Transverse colon (tissue), 4 donors: ENCODE measurements around the gene RBFOX2. TPM values are rescaled to one million over a fixed set of nuclear protein-coding genes. Genes with fewer than 3 reads are reported as not detected.
A peak's percentile ranks its signal among the peaks of the same experiment; 100 is the strongest.

Experiments used
- DNase-seq: peaks from one replicate; pipeline ENCODE4 v3.0.0-alpha.2; 2019
- H3K27ac ChIP-seq, 4 donors: fragments of 200-600 bp; sonication (generic); 2 replicates each; pipeline ENCODE4 v1.5.1; 2016 to 2018; ENCODE audit warnings: inconsistent platforms in 4 of 4
- H3K27me3 ChIP-seq: fragments of 200-600 bp; sonication (generic); 2 replicates; pipeline ENCODE4 v1.5.1; 2017; ENCODE audit warnings: inconsistent platforms
- H3K36me3 ChIP-seq, 4 donors: fragments of 200-600 bp; sonication (generic); 2 replicates each; pipeline ENCODE4 v1.5.1; 2017 to 2019; ENCODE audit warnings: inconsistent platforms in 4 of 4
- H3K4me1 ChIP-seq, 4 donors: fragments of 200-600 bp; sonication (generic); 2 replicates each; pipeline ENCODE4 v1.5.1; 2017 to 2020; ENCODE audit warnings: inconsistent platforms in 4 of 4
- H3K4me3 ChIP-seq, 4 donors: fragments of 200-600 bp; sonication (generic); 1 replicate in 1 of 4; 2 replicates in 3 of 4; pipeline versions ENCODE4 v1.5.1 to v1.6.1; 2017 to 2019; ENCODE audit warnings: inconsistent platforms in 4 of 4
- H3K9me3 ChIP-seq, 2 donors: fragments of 200-600 bp; sonication (generic); 2 replicates each; pipeline ENCODE4 v1.5.1; 2017 to 2019; ENCODE audit warnings: inconsistent platforms in 2 of 2
- EP300 ChIP-seq: sonication (generic); formaldehyde crosslinking; IDR thresholded peaks from one replicate; pipeline ENCODE4 v1.6.1; 2017; ENCODE audit warnings: antibody characterized with exemption, low read depth
- POLR2A ChIP-seq: fragments of 450-650 bp; IDR thresholded peaks from one replicate; pipeline ENCODE4 v1.6.1; 2016; ENCODE audit warnings: antibody characterized with exemption, mild to moderate bottlenecking, moderate library complexity
- POLR2AphosphoS5 ChIP-seq, 3 donors: sonication (generic); formaldehyde crosslinking; IDR thresholded peaks; one replicate each; pipeline ENCODE4 v1.6.1; 2016; ENCODE audit warnings: antibody characterized with exemption in 3 of 3
- WGBS, 2 donors: methylation state at CpG; one replicate each; pipeline ENCODE4 v1.1.5; 2018; ENCODE audit warnings: low coverage in 1 of 2; 5-methylcytosine and 5-hydroxymethylcytosine counted together
- in situ Hi-C, 4 donors: fragments of 200-750 bp; cut with MboI; loops; one replicate each; pipeline versions ENCODE4 v1.15.0 to v1.15.1; 2017; ENCODE audit warnings: low sequenced_read_pairs in 3 of 4, low pct_ligation_motif_present in 1 of 4, low pct_unique_long_range_greater_than_20kb in 1 of 4
- intact Hi-C: fragments of 100-400 bp; cut with DNase I; formaldehyde crosslinking; loops from one replicate; pipeline ENCODE4 v1.15.1; 2023; ENCODE audit warnings: low total_unique reads
- total RNA-seq, 4 donors: library from RNA; depleted of rRNA; stranded (reverse); fragments of >200 nt; gene quantifications; one replicate each; pipeline ENCODE4 v1.1.0, GENCODE V29; 2016
- TF ChIP-seq, protein P1 (sequence below), 5 experiments: fragments of 200-600 bp in 3 of 5; fragments of 450-650 bp in 2 of 5; sonication (generic) in 3 of 5; IDR thresholded peaks; 1 replicate in 2 of 5; 2 replicates in 3 of 5; pipeline ENCODE4 v1.5.1; 2016 to 2017; ENCODE audit warnings: antibody characterized with exemption in 5 of 5, inconsistent platforms in 3 of 5, mild to moderate bottlenecking in 2 of 5, moderate library complexity in 1 of 5

Gene RBFOX2
- total RNA-seq, 4 donors from 2014 or later, result 27.3 to 61.1 (median 43.1) TPM

DNA sequence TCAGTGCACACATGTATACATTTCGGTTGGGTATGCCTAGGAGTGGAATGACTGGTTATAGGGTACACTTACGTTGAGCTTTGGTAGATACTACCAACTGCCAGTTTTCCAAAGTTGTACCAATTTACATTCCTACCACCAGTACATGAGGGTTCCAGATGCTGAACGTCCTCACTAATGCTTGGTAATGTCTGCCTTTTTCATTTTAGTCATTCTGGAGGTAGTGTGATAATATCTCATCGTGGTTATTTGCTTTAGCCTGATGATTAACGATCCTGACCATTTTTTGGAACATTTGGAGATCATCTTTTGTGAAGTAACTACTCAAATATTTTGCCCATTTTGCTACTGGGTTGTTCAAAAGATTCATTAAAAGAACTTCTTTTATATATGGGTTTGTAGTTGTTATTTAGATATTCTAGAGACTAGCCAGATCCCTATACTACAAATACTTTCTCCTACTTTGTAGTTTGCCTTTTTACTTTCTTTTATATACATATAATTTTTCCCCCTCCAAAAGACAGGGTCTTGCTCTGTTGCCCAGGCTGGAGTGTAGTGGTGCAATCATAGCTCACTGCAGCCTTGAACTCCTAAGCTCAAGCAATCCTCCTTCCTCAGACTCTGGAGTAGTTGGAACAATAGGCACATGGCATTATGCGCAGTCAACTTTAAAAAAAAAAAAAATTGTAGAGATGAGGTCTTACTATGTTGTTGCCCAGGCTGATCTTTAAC lies 62.1 kb downstream of the RBFOX2 start:
- Histone ChIP-seq H3K4me1 (peaks cover 0 to 27% (median 12%) of the 10 kb centered on the region in 4 donors), H3K27me3 (no peaks in the 10 kb centered on the region), H3K9me3 (no peaks in the 10 kb centered on the region), H3K4me3 (no peak overlapping the region), H3K36me3 (no peaks in the 10 kb centered on the region), H3K27ac (no peak overlapping the region)
- TF ChIP-seq POLR2A (no peak), EP300 (no peak), POLR2AphosphoS5 (IDR thresholded peaks at IDR 0.05) (no peak)
- TF ChIP-seq, protein P1, sequence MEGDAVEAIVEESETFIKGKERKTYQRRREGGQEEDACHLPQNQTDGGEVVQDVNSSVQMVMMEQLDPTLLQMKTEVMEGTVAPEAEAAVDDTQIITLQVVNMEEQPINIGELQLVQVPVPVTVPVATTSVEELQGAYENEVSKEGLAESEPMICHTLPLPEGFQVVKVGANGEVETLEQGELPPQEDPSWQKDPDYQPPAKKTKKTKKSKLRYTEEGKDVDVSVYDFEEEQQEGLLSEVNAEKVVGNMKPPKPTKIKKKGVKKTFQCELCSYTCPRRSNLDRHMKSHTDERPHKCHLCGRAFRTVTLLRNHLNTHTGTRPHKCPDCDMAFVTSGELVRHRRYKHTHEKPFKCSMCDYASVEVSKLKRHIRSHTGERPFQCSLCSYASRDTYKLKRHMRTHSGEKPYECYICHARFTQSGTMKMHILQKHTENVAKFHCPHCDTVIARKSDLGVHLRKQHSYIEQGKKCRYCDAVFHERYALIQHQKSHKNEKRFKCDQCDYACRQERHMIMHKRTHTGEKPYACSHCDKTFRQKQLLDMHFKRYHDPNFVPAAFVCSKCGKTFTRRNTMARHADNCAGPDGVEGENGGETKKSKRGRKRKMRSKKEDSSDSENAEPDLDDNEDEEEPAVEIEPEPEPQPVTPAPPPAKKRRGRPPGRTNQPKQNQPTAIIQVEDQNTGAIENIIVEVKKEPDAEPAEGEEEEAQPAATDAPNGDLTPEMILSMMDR (IDR thresholded peaks at IDR 0.05), result no peak
- intact Hi-C loops (no loop called here), in situ Hi-C loops (no loop called here)
- WGBS, 2 donors, result 80 to 83% methylated on average over 6 of the region's 6 CpGs
- no peak for DNase-seq

DNA sequence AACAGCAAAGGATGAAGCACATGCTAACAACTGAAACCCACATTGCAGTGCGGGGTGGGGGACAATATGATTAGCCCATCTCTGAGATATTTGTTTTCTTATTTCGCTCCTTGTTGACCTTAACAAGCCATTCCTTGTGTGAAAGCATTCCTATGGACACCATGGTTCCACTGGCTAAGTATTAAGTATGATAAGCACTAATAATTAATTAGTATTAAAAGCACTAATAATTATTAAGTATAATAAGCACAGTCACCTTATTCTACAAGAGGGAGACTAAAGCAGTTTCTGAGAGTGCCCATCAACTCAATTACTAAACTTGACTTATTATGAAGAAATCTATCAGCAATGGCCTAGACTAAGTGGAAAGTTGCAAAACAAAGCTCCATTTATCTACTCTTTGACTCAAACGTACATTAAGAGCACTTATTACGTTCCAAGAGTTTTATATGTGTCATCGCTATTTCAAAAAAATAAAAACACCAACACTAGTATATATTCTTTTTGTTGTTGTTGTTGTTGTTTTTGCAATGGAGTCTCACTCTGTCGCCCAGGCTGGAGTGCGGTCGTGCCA lies 65.3 kb downstream of the RBFOX2 start:
- Histone ChIP-seq H3K36me3 (no peaks in the 10 kb centered on the region), H3K9me3 (no peaks in the 10 kb centered on the region), H3K4me3 (no peak overlapping the region), H3K27me3 (no peaks in the 10 kb centered on the region), H3K27ac (no peak overlapping the region), H3K4me1 (peaks cover 0 to 31% (median 8%) of the 10 kb centered on the region in 4 donors)
- DNase-seq, result no peak
- in situ Hi-C loops, result no loop called here
- WGBS, 2 donors, result 92 to 95% methylated on average over 5 to 8 of the region's 8 CpGs
- TF ChIP-seq EP300 (no peak), POLR2A (no peak)
- intact Hi-C loops, result no loop called here

DNA sequence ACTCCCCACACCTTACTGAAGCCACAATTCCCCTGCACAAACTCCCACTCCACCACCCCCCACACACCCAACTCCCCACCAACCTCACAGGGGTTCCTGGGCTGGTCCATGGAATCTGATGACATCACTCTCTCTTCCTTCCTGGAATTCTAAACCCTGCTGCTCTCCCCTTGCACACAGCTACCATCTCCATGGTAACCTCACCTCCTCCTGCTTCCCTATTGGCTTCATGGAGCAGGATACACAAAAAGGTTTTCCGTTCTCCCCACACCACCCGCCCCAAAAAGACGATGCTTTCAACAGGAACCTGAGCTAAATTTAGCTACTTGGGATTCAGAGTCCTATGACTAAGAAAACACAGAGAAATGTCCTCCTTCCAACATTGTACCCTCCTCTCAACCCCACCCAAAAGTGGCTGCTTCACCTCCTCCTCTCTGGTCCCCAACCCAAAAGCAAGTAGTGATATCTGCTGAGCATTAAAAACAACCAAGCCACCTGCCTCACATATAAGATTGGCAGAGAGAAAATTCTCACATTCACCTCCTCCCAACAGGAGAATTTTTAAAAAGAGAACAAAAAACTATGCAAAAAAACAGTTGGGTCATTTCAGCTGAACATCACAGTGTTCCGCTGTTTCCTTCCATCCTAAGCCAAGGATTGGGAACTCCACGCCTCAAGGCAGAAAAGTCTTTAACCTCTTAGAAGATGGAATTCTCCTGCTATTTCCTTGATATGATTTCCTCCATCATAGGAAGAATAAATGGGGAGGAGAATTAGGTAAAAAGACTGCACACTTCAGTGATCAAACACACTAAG lies 66.9 kb downstream of the RBFOX2 start:
- no peak for DNase-seq
- intact Hi-C loops, result no loop called here
- TF ChIP-seq, protein P1 (IDR thresholded peaks at IDR 0.05), result no peak
- TF ChIP-seq POLR2AphosphoS5 (IDR thresholded peaks at IDR 0.05) (no peak), POLR2A (no peak), EP300 (no peak)
- Histone ChIP-seq H3K27ac (peak overlapping the region; percentile 12 to 46 (median 34)), H3K27me3 (no peaks in the 10 kb centered on the region), H3K4me1 (peaks cover 0 to 22% (median 8%) of the 10 kb centered on the region in 4 donors), H3K36me3 (no peaks in the 10 kb centered on the region), H3K4me3 (no peak overlapping the region), H3K9me3 (no peaks in the 10 kb centered on the region)
- WGBS, 2 donors, result 40 to 69% methylated on average over 2 to 5 of the region's 5 CpGs
- in situ Hi-C loops, result no loop called here

DNA sequence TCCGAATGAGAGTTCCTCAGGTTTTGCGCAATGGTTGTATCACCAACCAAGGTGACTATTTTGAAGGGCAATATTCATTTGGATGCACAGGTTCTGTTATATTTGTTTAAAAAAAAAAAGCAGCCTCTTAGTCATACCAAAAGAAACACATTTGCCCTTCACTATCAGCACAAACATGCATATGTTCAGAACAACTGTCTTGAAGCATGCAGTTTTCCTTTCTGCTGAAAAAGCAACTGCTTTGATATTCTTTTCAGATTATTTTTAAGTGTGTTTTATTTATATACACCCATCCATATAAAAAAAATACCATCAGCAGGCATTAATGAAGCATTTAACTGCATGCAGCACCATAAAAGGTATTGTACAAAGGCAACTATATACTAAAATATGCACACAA lies 67.8 kb downstream of the RBFOX2 start:
- H3K27ac ChIP-seq, result peak overlapping the region in 3 of 4 donors; percentile 2 to 46 (median 28)

More for the DNA sequence above, 67.8 kb downstream of the RBFOX2 start:
- H3K36me3 ChIP-seq, result no peaks in the 10 kb centered on the region
- 100% methylated on average over 2 of the region's 2 CpGs for WGBS, 2 donors
- no peaks in the 10 kb centered on the region for H3K9me3 ChIP-seq
- intact Hi-C loops, result no loop called here
- TF ChIP-seq EP300 (no peak), POLR2AphosphoS5 (IDR thresholded peaks at IDR 0.05) (no peak), POLR2A (no peak)
- TF ChIP-seq, protein P1 (IDR thresholded peaks at IDR 0.05), result no peak
- no peak for DNase-seq
- in situ Hi-C loops, result no loop called here
- no peak overlapping the region for H3K4me3 ChIP-seq
- H3K4me1 ChIP-seq, result peaks cover 0 to 22% (median 8%) of the 10 kb centered on the region in 4 donors
- no peaks in the 10 kb centered on the region for H3K27me3 ChIP-seq
